ENCODE results near the gene OPA1.

The OPA1 gene

DNA sequence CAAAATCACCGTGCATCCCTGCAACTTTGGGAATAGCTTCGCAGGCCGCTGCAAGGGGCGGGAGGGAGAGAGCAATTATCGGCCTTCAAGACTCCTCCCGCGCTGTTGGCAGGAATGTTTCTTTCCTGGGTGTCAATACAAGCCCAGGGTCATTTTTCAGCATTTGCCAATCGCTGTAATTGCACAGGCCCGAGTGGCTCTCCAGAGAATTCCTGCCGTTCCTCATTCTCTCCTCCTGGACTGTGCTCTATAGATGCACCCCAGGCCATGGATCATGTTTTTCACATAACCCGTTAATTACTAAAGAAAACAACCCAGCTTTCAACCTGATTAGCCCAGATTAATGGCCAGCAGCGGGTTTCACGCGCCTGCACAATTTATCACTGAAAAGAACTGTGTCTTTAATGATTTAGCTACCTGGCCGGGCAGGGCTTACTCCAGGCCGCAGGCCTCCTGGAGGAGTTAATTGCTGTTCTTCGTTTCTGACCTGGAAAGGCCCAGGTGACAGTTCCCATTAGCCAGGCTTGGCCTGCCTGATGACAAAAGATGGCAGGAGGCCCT lies 144.3 kb downstream of the OPA1 start:
- no peak for DNase-seq (ENCODE audit: low read depth)

DNA sequence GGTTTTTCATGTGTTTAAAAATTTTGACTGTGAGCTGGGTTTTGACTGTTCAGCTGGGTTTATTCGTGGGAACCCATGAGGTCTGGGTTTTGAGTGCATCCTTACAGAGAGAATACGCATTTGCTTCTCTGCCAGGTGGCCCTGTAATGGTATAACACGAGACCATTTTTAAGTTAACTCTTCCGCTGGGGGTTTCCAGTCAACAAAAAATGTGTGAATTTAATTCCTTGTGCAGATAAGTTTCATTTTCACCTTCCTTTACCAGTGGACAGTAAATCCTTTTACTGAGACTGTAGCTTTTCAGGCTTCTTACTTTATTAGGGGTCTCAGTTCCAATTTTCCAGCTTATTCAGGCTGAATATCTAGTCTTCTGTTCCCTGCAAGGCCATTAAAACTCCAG lies 149.6 kb downstream of the OPA1 start:
- DNase-seq (ENCODE audit: low read depth), result no peak

DNA sequence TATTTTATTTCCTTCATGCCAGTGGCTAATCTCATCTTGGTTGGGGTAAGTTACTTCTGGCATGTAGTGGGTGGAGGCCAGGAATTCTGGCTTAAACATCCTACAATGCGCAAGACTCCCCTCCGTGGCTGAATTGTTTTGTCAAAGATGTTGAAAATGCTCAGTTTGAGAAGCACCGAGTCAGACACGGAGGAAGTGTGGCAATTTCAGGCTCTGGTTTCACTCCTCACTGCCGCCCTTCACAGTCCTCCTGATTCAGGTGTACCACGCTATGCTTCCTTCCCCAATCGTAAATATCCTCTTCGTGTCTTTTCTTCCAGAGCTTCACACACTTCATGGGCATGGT lies 150.7 kb downstream of the OPA1 start:
- DNase-seq (ENCODE audit: low read depth), result peak; percentile 70

DNA sequence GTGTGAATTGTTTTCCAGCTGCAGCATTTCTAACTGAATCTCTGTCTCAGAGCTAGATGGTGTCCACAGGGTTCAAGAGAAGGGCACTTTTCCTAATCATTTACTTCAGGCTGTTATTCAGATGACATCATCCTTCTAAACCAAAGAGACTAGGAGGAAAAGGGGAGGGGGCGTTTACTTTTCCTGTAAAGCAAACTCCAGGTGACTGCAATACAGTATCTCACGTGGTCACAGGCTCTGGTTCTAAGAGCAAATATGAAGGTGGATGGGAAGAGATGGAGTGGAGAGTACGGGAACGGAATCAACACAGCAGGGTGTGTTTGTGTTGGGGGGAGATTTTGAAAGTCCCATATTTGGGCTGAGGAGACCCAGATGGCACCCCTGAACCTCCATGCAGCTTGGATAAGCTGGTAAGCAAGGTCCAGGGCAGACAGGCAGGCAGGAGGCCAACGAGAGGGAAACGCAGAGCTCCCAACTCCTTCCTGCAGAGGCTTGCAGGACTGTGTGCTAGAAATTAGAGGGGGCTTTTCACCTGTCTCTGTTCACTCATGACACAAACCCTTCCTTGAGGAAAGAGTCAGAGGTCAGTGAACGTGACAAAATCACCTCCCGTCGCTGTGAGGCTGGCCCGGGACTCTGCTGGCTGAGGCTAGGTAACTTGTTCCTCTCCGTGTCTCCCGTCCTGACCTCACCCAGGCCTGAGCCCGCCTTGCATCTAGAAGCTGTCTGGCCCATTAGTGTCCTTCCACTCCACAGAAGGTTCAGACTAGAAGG lies 151.2 kb downstream of the OPA1 start:
- peak; percentile 37 for DNase-seq (ENCODE audit: low read depth)

DNA sequence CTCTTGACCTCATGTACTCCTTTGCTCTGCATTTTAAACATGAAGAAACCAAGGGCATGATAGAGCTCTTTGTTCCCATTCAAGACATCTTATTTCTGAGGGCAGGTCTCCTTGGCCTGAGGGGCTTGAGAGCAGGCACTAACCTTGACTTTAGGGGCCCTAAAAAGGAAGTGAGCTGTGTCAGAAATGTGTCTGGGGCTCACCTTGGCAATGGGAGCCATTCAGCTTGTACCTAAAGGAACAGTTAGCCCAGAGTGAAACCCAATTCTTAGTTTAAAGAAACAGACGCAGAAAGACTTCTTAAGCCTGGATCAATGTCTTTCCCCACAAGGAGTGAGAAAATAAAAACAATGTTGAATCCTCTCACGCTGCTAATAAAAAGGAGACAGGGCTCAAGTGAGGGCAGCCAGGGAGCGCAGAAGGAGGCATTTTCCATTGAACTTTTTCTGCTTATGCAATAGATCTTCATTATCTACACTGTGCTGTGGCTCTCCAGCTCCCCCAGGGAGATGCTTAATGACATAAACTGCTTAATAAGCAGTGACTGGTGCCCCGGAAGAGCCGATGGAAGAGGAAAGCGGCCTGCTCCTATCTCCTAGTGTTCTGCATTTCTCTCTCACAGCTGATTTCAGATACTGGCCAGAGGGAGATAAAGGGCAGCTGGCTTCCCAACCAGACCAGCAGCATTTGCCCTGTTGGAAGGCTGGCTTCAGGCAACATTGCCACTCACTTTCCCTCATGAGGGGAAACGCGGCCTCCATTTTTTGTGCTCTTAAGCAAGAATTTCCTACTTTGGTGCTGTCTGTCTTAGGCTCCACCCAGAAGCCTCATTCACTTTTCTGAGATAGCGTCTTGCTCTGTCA lies 152.0 kb downstream of the OPA1 start:
- peak; percentile 68 for DNase-seq (ENCODE audit: low read depth)

DNA sequence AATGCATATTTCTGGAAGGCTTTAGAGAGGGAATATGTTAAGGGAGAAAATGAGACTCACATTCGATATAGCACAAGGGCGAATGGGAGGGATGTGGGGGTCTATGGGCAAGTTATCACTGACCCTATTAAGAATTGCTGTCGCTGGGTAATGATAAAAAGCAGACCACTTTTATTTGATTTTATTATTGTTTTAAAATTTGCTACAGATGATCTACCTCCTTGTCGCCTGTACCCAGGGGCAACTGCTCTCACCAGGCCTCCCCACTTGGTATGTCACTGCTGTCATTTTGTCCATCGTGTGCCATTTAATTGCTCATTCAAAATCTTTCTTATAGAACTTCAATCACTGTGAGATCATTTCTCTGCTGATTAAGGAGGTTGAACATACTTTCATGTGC lies 153.8 kb downstream of the OPA1 start:
- DNase-seq (ENCODE audit: low read depth), result no peak

Data from amniotic epithelial cell (primary cell).